Endothelial cell of umbilical vein (primary cell): ENCODE measurements around the gene TET2. TPM values are rescaled to one million over a fixed set of nuclear protein-coding genes. Genes with fewer than 3 reads are reported as not detected.

Experiments
- BruUV-seq: library from RNA; stranded (reverse); fragments of 400-500 nt; replicated peaks from 2 replicates; lab custom pipeline; 2021; lab: Mats Ljungman, UMichigan
- CTCF ChIA-PET: fragments of 300-600, 350-600 bp; sonication (Branson Sonifier 250); formaldehyde crosslinking; loops from one replicate; lab custom pipeline; 2021; ENCODE audit warnings: antibody characterized with exemption, inconsistent platforms; lab: Charles Lee
- POLR2A ChIA-PET: fragments of 300-600, 350-600 bp; sonication (Branson Sonifier 250); formaldehyde crosslinking; loops from one replicate; lab custom pipeline; 2021; ENCODE audit warnings: antibody characterized with exemption, inconsistent platforms; lab: Charles Lee
- DNase-seq: peaks from one replicate; pipeline ENCODE4 v3.0.0-alpha.2; 2011; ENCODE audit warnings: low read depth, low spot score
- FAIRE-seq: peaks from 2 replicates; lab custom pipeline; 2011; peaks lifted over from hg19 to GRCh38; lab: Jason Lieb, UNC
- H2AFZ ChIP-seq: 2 replicates; pipeline ENCODE4 v1.6.0; 2012; ENCODE audit warnings: low read depth, low read length, control low read depth, inconsistent platforms
- H3K27ac ChIP-seq: 2 replicates; pipeline ENCODE4 v1.5.1; 2011; ENCODE audit warnings: low read depth, mild to moderate bottlenecking, control low read depth, low read length, moderate library complexity; ENCODE audit not compliant: insufficient read depth
- H3K27me3 ChIP-seq, 2 experiments: 2 replicates each; pipeline versions ENCODE4 v1.6.0 to v1.6.1; 2011; ENCODE audit warnings: low read length in 2 of 2, mixed read lengths in 1 of 2; ENCODE audit not compliant: control insufficient read depth in 2 of 2, insufficient read depth in 2 of 2
- H3K36me3 ChIP-seq, 2 experiments: 2 replicates in 1 of 2; 3 replicates in 1 of 2; pipeline ENCODE4 v1.5.1; 2011; ENCODE audit warnings: low read length in 2 of 2, mild to moderate bottlenecking in 1 of 2, moderate library complexity in 1 of 2; ENCODE audit not compliant: control insufficient read depth in 2 of 2, insufficient read depth in 2 of 2; ENCODE audit errors: extremely low read depth in 1 of 2
- H3K4me1 ChIP-seq: 3 replicates; pipeline ENCODE4 v1.5.1; 2011; ENCODE audit warnings: mild to moderate bottlenecking, low read length; ENCODE audit not compliant: control insufficient read depth, insufficient read depth; ENCODE audit errors: extremely low read depth
- H3K4me2 ChIP-seq: 2 replicates; pipeline ENCODE4 v1.6.1; 2011; ENCODE audit warnings: low read length, control low read depth, mixed read lengths; ENCODE audit not compliant: insufficient read depth
- H3K4me3 ChIP-seq, 3 experiments: fragments of 200-600 bp in 1 of 3; sonication (generic), shearing (Covaris generic) in 1 of 3; replicated peaks in 1 of 3; 2 replicates each; pipeline ENCODE4 v1.5.1; 2011 to 2016; ENCODE audit warnings: control low read depth in 3 of 3, low read length in 3 of 3, mild to moderate bottlenecking in 2 of 3, inconsistent platforms in 1 of 3, low read depth in 1 of 3, moderate library complexity in 1 of 3; ENCODE audit not compliant: insufficient read depth in 1 of 3
- H3K79me2 ChIP-seq: 2 replicates; pipeline ENCODE4 v1.6.0; 2012; ENCODE audit warnings: low read length, inconsistent platforms; ENCODE audit not compliant: control insufficient read depth, insufficient read depth
- H3K9ac ChIP-seq: replicated peaks from 2 replicates; pipeline ENCODE3; 2011; ENCODE audit warnings: low read length, control low read depth; ENCODE audit not compliant: insufficient read depth; ENCODE audit errors: extremely low read depth
- H3K9me1 ChIP-seq: replicated peaks from 3 replicates; pipeline ENCODE4 v1.6.0; 2011; ENCODE audit warnings: mild to moderate bottlenecking, low read length; ENCODE audit not compliant: control insufficient read depth, insufficient read depth; ENCODE audit errors: extremely low read depth
- H3K9me3 ChIP-seq: replicated peaks from 2 replicates; pipeline ENCODE4 v1.5.1; 2012; ENCODE audit warnings: low read length, inconsistent platforms; ENCODE audit not compliant: control insufficient read depth, insufficient read depth
- H4K20me1 ChIP-seq: replicated peaks from 2 replicates; pipeline ENCODE3; 2011; ENCODE audit warnings: mild to moderate bottlenecking, low read length; ENCODE audit not compliant: control insufficient read depth, insufficient read depth; ENCODE audit errors: extremely low read depth
- CTCF ChIP-seq, 2 donors: IDR thresholded peaks; 1 replicate in 1 of 2; 2 replicates in 1 of 2; pipeline ENCODE4 v1.5.1; 2011; ENCODE audit warnings: low read length in 2 of 2, mild to moderate bottlenecking in 2 of 2, moderate library complexity in 2 of 2, control low read depth in 1 of 2, inconsistent platforms in 1 of 2, low read depth in 1 of 2; ENCODE audit not compliant: insufficient read depth in 1 of 2; ENCODE audit errors: extremely low read depth in 1 of 2
- EZH2 ChIP-seq: IDR thresholded peaks from 2 replicates; pipeline ENCODE4 v1.6.1; 2012; ENCODE audit warnings: borderline replicate concordance, low read depth, mild to moderate bottlenecking, moderate library complexity, low read length, inconsistent platforms; ENCODE audit not compliant: severe bottlenecking
- FOS ChIP-seq: IDR thresholded peaks from 2 replicates; pipeline ENCODE4 v1.6.1; 2011; ENCODE audit warnings: mild to moderate bottlenecking, low read length, moderate library complexity, borderline replicate concordance; ENCODE audit not compliant: insufficient read depth
- GATA2 ChIP-seq: IDR thresholded peaks from 2 replicates; pipeline ENCODE4 v1.7.0; 2011; ENCODE audit warnings: low read depth, mild to moderate bottlenecking, moderate library complexity, mixed read lengths, low read length; ENCODE audit not compliant: insufficient read length, insufficient read depth
- JUN ChIP-seq: IDR thresholded peaks from 2 replicates; pipeline ENCODE4 v1.6.1; 2011; ENCODE audit warnings: borderline replicate concordance, low read depth; ENCODE audit not compliant: insufficient read length, insufficient read depth
- MYC ChIP-seq: IDR thresholded peaks from one replicate; pipeline ENCODE4 v1.6.1; 2011; ENCODE audit warnings: mild to moderate bottlenecking, low read depth, low read length
- POLR2A ChIP-seq: IDR thresholded peaks from 2 replicates; pipeline ENCODE4 v1.6.1; 2012; ENCODE audit warnings: low read depth, mild to moderate bottlenecking, control low read depth, low read length
- POLR2AphosphoS5 ChIP-seq: IDR thresholded peaks from 2 replicates; pipeline ENCODE4 v1.6.1; 2012; ENCODE audit warnings: low read depth, mild to moderate bottlenecking, control low read depth, low read length, moderate library complexity; ENCODE audit not compliant: insufficient read depth
- dilution Hi-C: fragments of 300-500 bp; cut with MboI; formaldehyde crosslinking; loops from one replicate; pipeline ENCODE4 v1.15.0; 2019; ENCODE audit warnings: low sequenced_read_pairs; ENCODE audit not compliant: extremely low pct_ligation_motif_present
- intact Hi-C: fragments of 100-400 bp; cut with micrococcal nuclease; formaldehyde crosslinking; loops from one replicate; pipeline ENCODE4 v1.10.0; 2022
- polyA plus RNA-seq, 4 experiments: library from polyadenylated mRNA; depleted of rRNA in 3 of 4; stranded (reverse) in 3 of 4; unstranded in 1 of 4; fragments of >200 nt; gene quantifications; 2 replicates each; pipeline versions ENCODE4 v1.2.1 to v1.2.3, GENCODE V29; 2011 to 2012; ENCODE audit warnings: missing spikeins in 1 of 4
- total RNA-seq: library from RNA; stranded (reverse); gene quantifications from 2 replicates; pipeline ENCODE4 v1.2.3, GENCODE V29; 2021
- TF ChIP-seq, protein P1 (sequence below): IDR thresholded peaks from 2 replicates; pipeline ENCODE4 v1.6.1; 2011; ENCODE audit not compliant: insufficient read depth, insufficient read length

TET2 gene
- total and polyA plus RNA-seq, 2 donors (not counting 3 experiments of a cell fraction or from before 2014, with no cell fraction given) = 4.8 to 17.5 TPM

GRCh38 chr4:105153749-105154148, 7.1 kb downstream of the TET2 start:
- H2AFZ ChIP-seq = no peak overlapping the region
- peaks cover 3% of the 10 kb centered on the region for H3K9me1 ChIP-seq
- H3K9me3 ChIP-seq = no peaks in the 10 kb centered on the region
- intact Hi-C loops = no loop called here
- dilution Hi-C loops = no loop called here
- no peak for DNase-seq
- no peak overlapping the region for H3K4me2 ChIP-seq
- no peak overlapping the region for H3K4me3 ChIP-seq
- no peak overlapping the region for H3K9ac ChIP-seq
- ChIA-PET POLR2A (no interaction called here), CTCF (no interaction called here)
- no peaks in the 10 kb centered on the region for H3K27me3 ChIP-seq
- no peak for FAIRE-seq
- peaks cover 4% of the 10 kb centered on the region for H4K20me1 ChIP-seq
- no TSS peak for BruUV-seq
- H3K4me1 ChIP-seq = peaks cover 10% of the 10 kb centered on the region
- peaks cover 69% of the 10 kb centered on the region for H3K79me2 ChIP-seq
- no peak overlapping the region for H3K27ac ChIP-seq
- no peak for TF ChIP-seq EZH2
- no peak for TF ChIP-seq GATA2
- no peak for TF ChIP-seq POLR2AphosphoS5
- TF ChIP-seq FOS = no peak
- TF ChIP-seq, protein P1, sequence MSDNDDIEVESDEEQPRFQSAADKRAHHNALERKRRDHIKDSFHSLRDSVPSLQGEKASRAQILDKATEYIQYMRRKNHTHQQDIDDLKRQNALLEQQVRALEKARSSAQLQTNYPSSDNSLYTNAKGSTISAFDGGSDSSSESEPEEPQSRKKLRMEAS = no peak
- TF ChIP-seq CTCF (IDR thresholded peaks at IDR 0.05; ENCODE audit: extremely low read depth in 1 of 2, insufficient read depth in 1 of 2, low read depth in 1 of 2, low read length in 2 of 2) = no peak
- TF ChIP-seq MYC = no peak
- no peak for TF ChIP-seq POLR2A
- no peak for TF ChIP-seq JUN
- H3K36me3 ChIP-seq = no peaks in the 10 kb centered on the region
